Upper lobe of left lung (tissue), 4 donors: ENCODE results near the gene ZNF197.

Experiments used
- EP300 ChIP-seq, 4 donors: sonication (generic); formaldehyde crosslinking; IDR thresholded peaks; one replicate each; pipeline ENCODE4 v1.5.1; 2017; ENCODE audit warnings: antibody characterized with exemption in 4 of 4, control low read depth in 2 of 4
- POLR2A ChIP-seq, 4 donors: fragments of 450-650 bp; IDR thresholded peaks; one replicate each; pipeline ENCODE4 v1.5.1; 2016 to 2017; ENCODE audit warnings: antibody characterized with exemption in 4 of 4, mild to moderate bottlenecking in 2 of 4
- POLR2AphosphoS5 ChIP-seq, 2 donors: sonication (generic); formaldehyde crosslinking; IDR thresholded peaks; one replicate each; pipeline ENCODE4 v1.5.1; 2017; ENCODE audit warnings: antibody characterized with exemption in 2 of 2
- TF ChIP-seq, protein P1 (sequence below), 6 experiments: fragments of 450-650 bp in 4 of 6; fragments of 200-600 bp in 2 of 6; sonication (generic) in 2 of 6; IDR thresholded peaks; one replicate each; pipeline ENCODE4 v1.5.1; 2016 to 2019; ENCODE audit warnings: antibody characterized with exemption in 6 of 6

GRCh38 chr3:44665173-44665572 lies 40.3 kb downstream of the ZNF197 start:
- TF ChIP-seq POLR2A (IDR thresholded peaks at IDR 0.05) (no peak), POLR2AphosphoS5 (IDR thresholded peaks at IDR 0.05) (no peak), EP300 (IDR thresholded peaks at IDR 0.05) (no peak)
- TF ChIP-seq, protein P1, sequence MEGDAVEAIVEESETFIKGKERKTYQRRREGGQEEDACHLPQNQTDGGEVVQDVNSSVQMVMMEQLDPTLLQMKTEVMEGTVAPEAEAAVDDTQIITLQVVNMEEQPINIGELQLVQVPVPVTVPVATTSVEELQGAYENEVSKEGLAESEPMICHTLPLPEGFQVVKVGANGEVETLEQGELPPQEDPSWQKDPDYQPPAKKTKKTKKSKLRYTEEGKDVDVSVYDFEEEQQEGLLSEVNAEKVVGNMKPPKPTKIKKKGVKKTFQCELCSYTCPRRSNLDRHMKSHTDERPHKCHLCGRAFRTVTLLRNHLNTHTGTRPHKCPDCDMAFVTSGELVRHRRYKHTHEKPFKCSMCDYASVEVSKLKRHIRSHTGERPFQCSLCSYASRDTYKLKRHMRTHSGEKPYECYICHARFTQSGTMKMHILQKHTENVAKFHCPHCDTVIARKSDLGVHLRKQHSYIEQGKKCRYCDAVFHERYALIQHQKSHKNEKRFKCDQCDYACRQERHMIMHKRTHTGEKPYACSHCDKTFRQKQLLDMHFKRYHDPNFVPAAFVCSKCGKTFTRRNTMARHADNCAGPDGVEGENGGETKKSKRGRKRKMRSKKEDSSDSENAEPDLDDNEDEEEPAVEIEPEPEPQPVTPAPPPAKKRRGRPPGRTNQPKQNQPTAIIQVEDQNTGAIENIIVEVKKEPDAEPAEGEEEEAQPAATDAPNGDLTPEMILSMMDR (IDR thresholded peaks at IDR 0.05), result no peak
